ENCODE measurements around the gene NPLOC4. TPM values are rescaled to one million over a fixed set of nuclear protein-coding genes. Genes with fewer than 3 reads are reported as not detected.

The NPLOC4 gene
- total and polyA plus RNA-seq, 2 of the 13 experiments (the other 11 are each of a cell fraction or from before 2014, with no cell fraction given), result 57.0 to 97.0 TPM

DNA sequence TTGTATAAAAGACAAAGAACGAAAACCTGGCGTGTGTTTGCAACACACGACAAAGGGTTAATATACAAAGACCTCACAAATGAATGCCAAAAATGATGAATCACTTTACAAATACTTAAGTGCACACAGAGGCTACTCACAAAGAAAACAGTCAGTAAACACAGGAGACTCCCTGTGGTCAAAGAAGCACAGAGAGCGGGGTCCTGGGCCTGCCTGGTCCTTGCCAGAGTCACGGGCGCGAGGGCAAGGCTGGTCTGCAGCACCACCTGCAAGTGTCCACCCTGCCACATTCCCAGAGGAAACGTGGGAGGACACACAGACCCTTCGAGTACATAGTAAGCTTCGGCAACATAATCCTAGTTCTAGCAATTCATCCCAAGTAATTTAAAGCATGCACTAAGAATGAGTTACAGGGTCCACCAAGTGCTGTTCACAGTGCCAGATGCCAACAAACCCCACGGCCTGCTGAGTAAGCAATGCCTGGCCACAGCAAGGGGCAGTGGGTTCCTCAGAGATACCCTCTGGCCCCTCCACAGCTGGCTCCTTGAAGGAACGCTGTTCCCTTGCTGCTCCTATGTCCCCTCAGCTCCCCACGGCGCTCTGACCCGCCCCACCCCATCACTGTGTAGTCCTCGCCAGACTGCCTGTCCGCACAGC is 60.2 kb downstream of the NPLOC4 start (continued):
- TF ChIP-seq, protein P1, sequence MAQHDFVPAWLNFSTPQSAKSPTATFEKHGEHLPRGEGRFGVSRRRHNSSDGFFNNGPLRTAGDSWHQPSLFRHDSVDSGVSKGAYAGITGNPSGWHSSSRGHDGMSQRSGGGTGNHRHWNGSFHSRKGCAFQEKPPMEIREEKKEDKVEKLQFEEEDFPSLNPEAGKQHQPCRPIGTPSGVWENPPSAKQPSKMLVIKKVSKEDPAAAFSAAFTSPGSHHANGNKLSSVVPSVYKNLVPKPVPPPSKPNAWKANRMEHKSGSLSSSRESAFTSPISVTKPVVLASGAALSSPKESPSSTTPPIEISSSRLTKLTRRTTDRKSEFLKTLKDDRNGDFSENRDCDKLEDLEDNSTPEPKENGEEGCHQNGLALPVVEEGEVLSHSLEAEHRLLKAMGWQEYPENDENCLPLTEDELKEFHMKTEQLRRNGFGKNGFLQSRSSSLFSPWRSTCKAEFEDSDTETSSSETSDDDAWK (CRISPR knock-in tag; IDR thresholded peaks at IDR 0.05), result no peak
- TF ChIP-seq, protein P2, sequence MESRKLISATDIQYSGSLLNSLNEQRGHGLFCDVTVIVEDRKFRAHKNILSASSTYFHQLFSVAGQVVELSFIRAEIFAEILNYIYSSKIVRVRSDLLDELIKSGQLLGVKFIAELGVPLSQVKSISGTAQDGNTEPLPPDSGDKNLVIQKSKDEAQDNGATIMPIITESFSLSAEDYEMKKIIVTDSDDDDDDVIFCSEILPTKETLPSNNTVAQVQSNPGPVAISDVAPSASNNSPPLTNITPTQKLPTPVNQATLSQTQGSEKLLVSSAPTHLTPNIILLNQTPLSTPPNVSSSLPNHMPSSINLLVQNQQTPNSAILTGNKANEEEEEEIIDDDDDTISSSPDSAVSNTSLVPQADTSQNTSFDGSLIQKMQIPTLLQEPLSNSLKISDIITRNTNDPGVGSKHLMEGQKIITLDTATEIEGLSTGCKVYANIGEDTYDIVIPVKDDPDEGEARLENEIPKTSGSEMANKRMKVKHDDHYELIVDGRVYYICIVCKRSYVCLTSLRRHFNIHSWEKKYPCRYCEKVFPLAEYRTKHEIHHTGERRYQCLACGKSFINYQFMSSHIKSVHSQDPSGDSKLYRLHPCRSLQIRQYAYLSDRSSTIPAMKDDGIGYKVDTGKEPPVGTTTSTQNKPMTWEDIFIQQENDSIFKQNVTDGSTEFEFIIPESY (CRISPR knock-in tag; IDR thresholded peaks at IDR 0.05), result peak; percentile 93
- TF ChIP-seq NCOA2 (CRISPR knock-in tag; IDR thresholded peaks at IDR 0.05) (peak; percentile 32; the same call in 1 of the 2 replicates), NFE2L2 (IDR thresholded peaks at IDR 0.05; ENCODE audit: low read length) (peak; percentile 72; the same call in 1 of the 2 replicates), SMAD9 (CRISPR knock-in tag; IDR thresholded peaks at IDR 0.05) (no peak), ZNF619 (CRISPR knock-in tag; IDR thresholded peaks at IDR 0.05) (no peak), TCF12 (IDR thresholded peaks at IDR 0.05) (no peak), TCF12 (CRISPR knock-in tag; IDR thresholded peaks at IDR 0.05) (no peak), ZSCAN31 (CRISPR knock-in tag; IDR thresholded peaks at IDR 0.05; ENCODE audit: low read depth) (no peak), HNF4A (CRISPR knock-in tag; IDR thresholded peaks at IDR 0.05) (0 out of 2 replicates have a peak, but pooled peaks have one; percentile 6), SSRP1 (CRISPR knock-in tag; IDR thresholded peaks at IDR 0.05) (no peak), ZNF577 (CRISPR knock-in tag; IDR thresholded peaks at IDR 0.05; ENCODE audit: borderline replicate concordance, low read depth) (no peak), ZNF34 (CRISPR knock-in tag; IDR thresholded peaks at IDR 0.05; ENCODE audit: borderline replicate concordance) (no peak)
- TF ChIP-seq, protein P3, sequence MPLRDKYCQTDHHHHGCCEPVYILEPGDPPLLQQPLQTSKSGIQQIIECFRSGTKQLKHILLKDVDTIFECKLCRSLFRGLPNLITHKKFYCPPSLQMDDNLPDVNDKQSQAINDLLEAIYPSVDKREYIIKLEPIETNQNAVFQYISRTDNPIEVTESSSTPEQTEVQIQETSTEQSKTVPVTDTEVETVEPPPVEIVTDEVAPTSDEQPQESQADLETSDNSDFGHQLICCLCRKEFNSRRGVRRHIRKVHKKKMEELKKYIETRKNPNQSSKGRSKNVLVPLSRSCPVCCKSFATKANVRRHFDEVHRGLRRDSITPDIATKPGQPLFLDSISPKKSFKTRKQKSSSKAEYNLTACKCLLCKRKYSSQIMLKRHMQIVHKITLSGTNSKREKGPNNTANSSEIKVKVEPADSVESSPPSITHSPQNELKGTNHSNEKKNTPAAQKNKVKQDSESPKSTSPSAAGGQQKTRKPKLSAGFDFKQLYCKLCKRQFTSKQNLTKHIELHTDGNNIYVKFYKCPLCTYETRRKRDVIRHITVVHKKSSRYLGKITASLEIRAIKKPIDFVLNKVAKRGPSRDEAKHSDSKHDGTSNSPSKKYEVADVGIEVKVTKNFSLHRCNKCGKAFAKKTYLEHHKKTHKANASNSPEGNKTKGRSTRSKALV (CRISPR knock-in tag; IDR thresholded peaks at IDR 0.05), result no peak
- TF ChIP-seq, protein P4, sequence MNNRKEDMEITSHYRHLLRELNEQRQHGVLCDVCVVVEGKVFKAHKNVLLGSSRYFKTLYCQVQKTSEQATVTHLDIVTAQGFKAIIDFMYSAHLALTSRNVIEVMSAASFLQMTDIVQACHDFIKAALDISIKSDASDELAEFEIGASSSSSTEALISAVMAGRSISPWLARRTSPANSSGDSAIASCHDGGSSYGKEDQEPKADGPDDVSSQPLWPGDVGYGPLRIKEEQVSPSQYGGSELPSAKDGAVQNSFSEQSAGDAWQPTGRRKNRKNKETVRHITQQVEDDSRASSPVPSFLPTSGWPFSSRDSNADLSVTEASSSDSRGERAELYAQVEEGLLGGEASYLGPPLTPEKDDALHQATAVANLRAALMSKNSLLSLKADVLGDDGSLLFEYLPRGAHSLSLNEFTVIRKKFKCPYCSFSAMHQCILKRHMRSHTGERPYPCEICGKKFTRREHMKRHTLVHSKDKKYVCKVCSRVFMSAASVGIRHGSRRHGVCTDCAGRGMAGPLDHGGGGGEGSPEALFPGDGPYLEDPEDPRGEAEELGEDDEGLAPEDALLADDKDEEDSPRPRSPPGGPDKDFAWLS (CRISPR knock-in tag; IDR thresholded peaks at IDR 0.05; ENCODE audit: borderline replicate concordance), result no peak
- TF ChIP-seq, protein P5, sequence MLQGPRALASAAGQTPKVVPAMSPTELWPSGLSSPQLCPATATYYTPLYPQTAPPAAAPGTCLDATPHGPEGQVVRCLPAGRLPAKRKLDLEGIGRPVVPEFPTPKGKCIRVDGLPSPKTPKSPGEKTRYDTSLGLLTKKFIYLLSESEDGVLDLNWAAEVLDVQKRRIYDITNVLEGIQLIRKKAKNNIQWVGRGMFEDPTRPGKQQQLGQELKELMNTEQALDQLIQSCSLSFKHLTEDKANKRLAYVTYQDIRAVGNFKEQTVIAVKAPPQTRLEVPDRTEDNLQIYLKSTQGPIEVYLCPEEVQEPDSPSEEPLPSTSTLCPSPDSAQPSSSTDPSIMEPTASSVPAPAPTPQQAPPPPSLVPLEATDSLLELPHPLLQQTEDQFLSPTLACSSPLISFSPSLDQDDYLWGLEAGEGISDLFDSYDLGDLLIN (CRISPR knock-in tag; IDR thresholded peaks at IDR 0.05; ENCODE audit: borderline replicate concordance), result no peak

All from HepG2 (cell line).